Activated naive CD4-positive, alpha-beta T cell treated with anti-CD3 and anti-CD28 coated beads, Interleukin-2, amount 50 U/mL, for 16 hours (primary cell): Measurements from ENCODE around the gene EBI3.
"Not testable (repeated sequence)": the region's sequence is repeated elsewhere in the genome, so short reads cannot be mapped to it uniquely, and the experiment has no call there.

Experiments
- DNase-seq: peaks from one replicate; pipeline ENCODE4 v3.0.0-alpha.2; 2020

Gene EBI3

DNA sequence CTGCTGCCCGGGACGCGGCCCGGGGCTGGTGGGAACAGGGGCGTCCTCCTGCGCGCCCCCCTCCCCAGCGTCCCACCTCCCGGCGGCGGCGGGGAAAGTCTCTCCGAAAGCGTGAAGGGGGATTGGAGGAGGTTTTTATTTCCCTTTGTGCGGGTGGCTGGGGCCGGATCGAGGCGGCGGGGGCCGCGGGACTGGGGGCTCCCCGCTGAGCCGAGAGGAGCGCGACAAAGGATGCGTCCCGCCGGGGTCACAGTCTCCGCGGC is 49.9 kb downstream of the EBI3 start:
- DNase-seq, result no peak

DNA sequence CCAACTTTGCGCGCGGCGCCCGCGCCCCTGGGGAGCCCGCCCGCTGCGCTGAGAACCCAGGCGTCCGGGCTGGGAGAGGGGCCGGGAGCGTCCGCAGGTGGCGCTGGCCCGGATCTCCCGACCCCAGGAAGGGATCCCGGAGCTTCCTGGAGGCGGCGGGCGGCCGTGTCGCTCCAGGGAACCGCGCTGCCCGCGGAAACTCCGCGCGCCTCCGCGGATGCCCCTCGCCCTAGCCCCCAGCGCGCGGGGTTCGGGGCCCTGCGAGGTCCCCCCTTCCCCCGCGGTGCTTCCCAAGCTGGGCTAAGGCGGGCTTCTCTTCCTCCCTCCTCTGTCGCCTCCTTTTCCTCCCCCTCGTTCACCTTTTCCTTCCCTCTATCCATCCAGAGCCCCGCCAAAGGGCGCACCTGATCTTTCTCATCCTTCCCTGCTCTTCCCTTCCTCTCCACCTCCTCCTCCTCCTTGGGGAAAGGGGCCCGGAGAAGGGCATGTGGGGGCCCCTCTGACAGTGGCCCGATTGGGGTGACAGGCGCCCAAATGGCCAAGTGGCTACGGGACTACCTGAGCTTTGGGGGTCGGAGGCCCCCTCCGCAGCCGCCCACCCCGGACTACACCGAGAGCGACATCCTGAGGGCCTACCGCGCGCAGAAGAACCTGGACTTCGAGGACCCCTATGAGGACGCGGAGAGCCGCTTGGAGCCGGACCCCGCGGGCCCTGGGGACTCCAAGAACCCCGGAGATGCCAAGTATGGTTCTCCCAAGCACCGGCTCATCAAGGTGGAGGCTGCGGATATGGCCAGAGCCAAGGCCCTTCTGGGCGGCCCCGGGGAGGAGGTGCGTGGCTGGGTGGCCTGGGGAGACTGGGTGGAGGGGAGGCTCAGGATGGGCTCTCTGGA is 50.5 kb downstream of the EBI3 start:
- DNase-seq, result no peak

DNA sequence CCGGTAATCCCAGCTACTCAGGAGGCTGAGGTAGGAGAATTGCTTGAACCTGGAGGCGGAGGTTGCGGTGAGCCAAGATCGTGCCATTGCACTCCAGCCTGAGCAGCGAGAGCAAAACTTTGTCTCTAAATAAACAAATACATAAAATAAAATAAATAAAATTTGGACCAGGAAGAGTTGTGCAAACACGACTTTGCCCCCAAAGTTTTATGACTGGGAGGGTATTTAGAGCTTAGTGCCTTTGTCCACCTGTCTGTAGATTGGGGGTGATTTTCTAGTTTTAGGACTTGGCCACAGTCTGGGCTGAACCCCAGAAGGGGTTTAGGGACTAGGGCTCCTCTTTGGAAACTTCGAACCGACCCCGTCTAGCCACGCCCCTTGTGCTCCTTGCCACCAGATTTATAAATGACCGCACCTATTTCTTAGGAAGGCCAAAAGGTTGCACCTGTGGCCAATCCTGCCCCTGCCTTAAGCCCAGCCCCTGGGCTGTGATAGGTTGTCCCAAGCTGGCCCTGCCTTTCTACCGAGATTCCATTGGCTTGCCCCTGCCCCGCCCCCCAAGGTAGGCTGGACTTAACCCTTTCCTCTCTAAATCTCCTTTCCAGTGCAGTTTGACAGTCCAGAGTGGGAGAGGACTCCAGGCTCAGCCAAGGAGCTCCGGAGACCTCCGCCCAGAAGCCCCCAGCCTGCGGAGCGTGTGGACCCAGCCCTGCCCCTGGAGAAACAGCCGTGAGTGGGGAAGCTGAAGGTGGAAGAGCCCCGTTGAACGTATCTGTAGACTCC is 55.0 kb downstream of the EBI3 start:
- DNase-seq, result no peak

DNA sequence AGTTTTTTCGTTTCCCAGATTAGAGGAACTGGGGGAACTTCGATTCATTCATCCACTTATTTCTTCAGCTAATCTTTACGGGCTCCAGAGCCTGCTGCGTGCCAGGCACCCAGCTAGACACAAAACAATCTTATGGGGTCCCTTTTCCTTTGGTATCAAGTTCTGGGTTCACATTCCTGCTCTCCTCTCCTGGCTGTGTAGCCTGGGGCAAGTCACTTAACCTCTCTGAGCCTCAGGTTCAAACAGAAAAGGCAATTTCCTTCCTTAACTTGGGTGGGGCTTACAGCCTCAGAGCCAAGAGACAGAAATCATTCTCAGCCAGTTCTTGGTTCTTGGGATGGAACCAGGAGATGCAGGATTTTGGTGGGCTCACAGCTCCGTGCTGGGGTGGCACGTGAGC is 55.7 kb downstream of the EBI3 start:
- DNase-seq, result no peak

DNA sequence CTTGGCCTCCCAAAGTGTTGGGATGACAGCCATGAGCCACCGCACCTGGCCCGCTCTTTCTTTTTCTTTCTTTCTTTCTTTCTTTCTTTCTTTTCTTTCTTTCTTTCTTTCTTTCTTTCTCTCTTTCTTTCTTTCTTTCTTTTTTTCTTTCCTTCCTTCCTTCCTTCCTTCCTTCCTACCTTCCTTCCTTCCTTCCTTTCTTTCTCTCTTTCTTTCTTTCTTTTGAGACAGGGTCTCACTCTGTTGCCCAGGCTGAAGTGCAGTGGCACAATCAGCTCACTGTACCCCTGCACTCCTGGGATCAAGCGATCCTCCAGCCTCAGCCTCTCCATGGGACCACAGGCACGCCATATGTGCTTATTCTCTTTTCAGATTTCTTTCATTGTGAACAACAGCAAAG is 56.8 kb downstream of the EBI3 start:
- DNase-seq, result not testable (repeated sequence)
